Head of caudate nucleus (tissue), 42 donors: ENCODE data around the gene ALB.

Experiments used
- DNase-seq, 42 donors: peaks; one replicate each; pipeline versions ENCODE4 v3.0.0 to v3.0.0-alpha.2; 2020 to 2021; ENCODE audit warnings: mixed read lengths in 7 of 42
- intact Hi-C: fragments of 100-400 bp; cut with DNase I; formaldehyde crosslinking; loops from one replicate; pipeline ENCODE4 v1.15.0; 2022

Gene ALB

GRCh38 chr4:73421708-73422457 lies 17.8 kb downstream of the ALB start:
- no peak for DNase-seq
- intact Hi-C loops, result no loop called here

- DNase-seq, result no peak
- intact Hi-C loops, result no loop called here
Observed at GRCh38 chr4:73422458-73422752, 18.3 kb downstream of the ALB start.

- no peak for DNase-seq
- intact Hi-C loops, result no loop called here
Observed at GRCh38 chr4:73423184-73423583, 19.1 kb downstream of the ALB start.

- intact Hi-C loops, result no loop called here
Observed at GRCh38 chr4:73426666-73427065, 22.6 kb downstream of the ALB start.

GRCh38 chr4:73429118-73429517 lies 25.0 kb downstream of the ALB start:
- DNase-seq, result no peak
- intact Hi-C loops, result no loop called here

More at GRCh38 chr4:73426666-73427065, 22.6 kb downstream of the ALB start:
- no peak for DNase-seq

GRCh38 chr4:73429826-73430587 lies 25.9 kb downstream of the ALB start:
- intact Hi-C loops, result loop anchor here (10.0 kb wide), 1 partner anchor 85 kb away; no protein-coding TSS in a partner anchor
- no peak for DNase-seq

GRCh38 chr4:73431813-73432168 lies 27.7 kb downstream of the ALB start:
- intact Hi-C loops, result loop anchor here (10.0 kb wide), 1 partner anchor 87 kb away; no protein-coding TSS in a partner anchor
- DNase-seq, result no peak

- intact Hi-C loops, result loop anchor here (10.0 kb wide), 1 partner anchor 88 kb away; no protein-coding TSS in a partner anchor
- no peak for DNase-seq
Observed at GRCh38 chr4:73432169-73433000, 28.3 kb downstream of the ALB start.

- DNase-seq, result no peak
- intact Hi-C loops, result loop anchor here (10.0 kb wide), 1 partner anchor 88 kb away; no protein-coding TSS in a partner anchor
Observed at GRCh38 chr4:73433140-73433539, 29.1 kb downstream of the ALB start.

- intact Hi-C loops, result loop anchor here (10.0 kb wide), 1 partner anchor 90 kb away; no protein-coding TSS in a partner anchor
- no peak for DNase-seq
Observed at GRCh38 chr4:73434311-73434710, 30.2 kb downstream of the ALB start.

- no peak for DNase-seq
- intact Hi-C loops, result loop anchor here (10.0 kb wide), 1 partner anchor 91 kb away; no protein-coding TSS in a partner anchor
Observed at GRCh38 chr4:73435984-73436383, 31.9 kb downstream of the ALB start, which contains the start of gene AFP. Gene AFP (plus strand): TSS chr4:73436221. CDS start chr4:73436263, 42 bp downstream.

- intact Hi-C loops, result loop anchor here (10.0 kb wide), 1 partner anchor 92 kb away; no protein-coding TSS in a partner anchor
- DNase-seq, result no peak
Observed at GRCh38 chr4:73436674-73437557, 32.8 kb downstream of the ALB start.

GRCh38 chr4:73437558-73437956 lies 33.5 kb downstream of the ALB start:
- intact Hi-C loops, result loop anchor here (10.0 kb wide), 1 partner anchor 93 kb away; no protein-coding TSS in a partner anchor
- no peak for DNase-seq

- intact Hi-C loops, result loop anchor here (10.0 kb wide), 1 partner anchor 93 kb away; no protein-coding TSS in a partner anchor
- DNase-seq, result no peak
Observed at GRCh38 chr4:73438048-73438447, 34.0 kb downstream of the ALB start.

- DNase-seq, result no peak
- intact Hi-C loops, result loop anchor here (10.0 kb wide), 1 partner anchor 94 kb away; no protein-coding TSS in a partner anchor
Observed at GRCh38 chr4:73438582-73439215, 34.6 kb downstream of the ALB start.

GRCh38 chr4:73439445-73439844 lies 35.4 kb downstream of the ALB start:
- intact Hi-C loops, result loop anchor here (10.0 kb wide), 1 partner anchor 95 kb away; no protein-coding TSS in a partner anchor
- no peak for DNase-seq

- intact Hi-C loops, result loop anchor here (10.0 kb wide), 1 partner anchor 95 kb away; no protein-coding TSS in a partner anchor
- DNase-seq, result no peak
Observed at GRCh38 chr4:73439991-73440390, 35.9 kb downstream of the ALB start.

- intact Hi-C loops, result no loop called here
- DNase-seq, result no peak
Observed at GRCh38 chr4:73440653-73441052, 36.6 kb downstream of the ALB start.
